ENCODE results near the gene HOXC4. TPM values are rescaled to one million over a fixed set of nuclear protein-coding genes. Genes with fewer than 3 reads are reported as not detected.

The HOXC4 gene
- total and polyA plus RNA-seq, 10 of the 15 experiments (the other 5 are each of a cell fraction or from before 2014, with no cell fraction given): 1.0 to 11.4 (median 4.2) TPM

DNA sequence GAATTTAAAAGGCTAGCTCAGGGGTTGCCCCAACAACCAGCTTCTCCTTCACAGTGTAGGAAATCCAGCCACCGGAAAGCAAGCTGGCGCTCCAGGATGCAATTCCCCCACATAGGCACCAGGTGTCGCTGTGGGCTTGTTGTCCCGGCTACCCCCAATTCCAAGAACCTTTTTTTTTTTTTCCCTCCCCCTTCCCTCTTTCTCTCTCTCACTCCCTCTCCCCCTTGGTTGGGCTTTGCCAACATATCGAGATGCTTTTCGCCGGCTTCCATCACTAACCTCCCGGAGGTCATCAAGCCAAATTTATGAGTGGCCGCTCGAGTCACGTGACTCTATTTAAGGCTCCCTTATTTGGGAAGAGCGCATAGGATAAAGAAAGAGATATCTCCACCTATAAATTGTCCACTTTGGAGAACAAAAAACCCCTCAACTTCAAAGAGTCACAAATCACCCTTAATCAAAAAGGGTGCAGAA is 21.0 kb upstream of the HOXC4 start, which contains the start of gene HOXC5 (continued):
- TF ChIP-seq NR2C2 (IDR thresholded peaks at IDR 0.05; ENCODE audit: borderline replicate concordance, control insufficient read depth, insufficient read length, low read depth): no peak
- TF ChIP-seq NRF1 (conservative IDR thresholded peaks at IDR 0.05; ENCODE audit: low read depth, low read length): no peak
- TF ChIP-seq MEF2A (IDR thresholded peaks at IDR 0.05; ENCODE audit: insufficient read depth, low read depth, low read length): 0 out of 2 replicates have a peak, but pooled peaks have one; percentile 29
- TF ChIP-seq FOS (IDR thresholded peaks at IDR 0.05; ENCODE audit: borderline replicate concordance, extremely low read depth, insufficient read length): no peak
- peak; percentile 77 for TF ChIP-seq YY1 (IDR thresholded peaks at IDR 0.05; ENCODE audit: low read depth, low read length)
- TF ChIP-seq, protein P1, sequence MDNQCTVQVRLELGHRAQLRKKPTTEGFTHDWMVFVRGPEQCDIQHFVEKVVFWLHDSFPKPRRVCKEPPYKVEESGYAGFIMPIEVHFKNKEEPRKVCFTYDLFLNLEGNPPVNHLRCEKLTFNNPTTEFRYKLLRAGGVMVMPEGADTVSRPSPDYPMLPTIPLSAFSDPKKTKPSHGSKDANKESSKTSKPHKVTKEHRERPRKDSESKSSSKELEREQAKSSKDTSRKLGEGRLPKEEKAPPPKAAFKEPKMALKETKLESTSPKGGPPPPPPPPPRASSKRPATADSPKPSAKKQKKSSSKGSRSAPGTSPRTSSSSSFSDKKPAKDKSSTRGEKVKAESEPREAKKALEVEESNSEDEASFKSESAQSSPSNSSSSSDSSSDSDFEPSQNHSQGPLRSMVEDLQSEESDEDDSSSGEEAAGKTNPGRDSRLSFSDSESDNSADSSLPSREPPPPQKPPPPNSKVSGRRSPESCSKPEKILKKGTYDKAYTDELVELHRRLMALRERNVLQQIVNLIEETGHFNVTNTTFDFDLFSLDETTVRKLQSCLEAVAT (IDR thresholded peaks at IDR 0.05): peak; percentile 76
- TF ChIP-seq, protein P2, sequence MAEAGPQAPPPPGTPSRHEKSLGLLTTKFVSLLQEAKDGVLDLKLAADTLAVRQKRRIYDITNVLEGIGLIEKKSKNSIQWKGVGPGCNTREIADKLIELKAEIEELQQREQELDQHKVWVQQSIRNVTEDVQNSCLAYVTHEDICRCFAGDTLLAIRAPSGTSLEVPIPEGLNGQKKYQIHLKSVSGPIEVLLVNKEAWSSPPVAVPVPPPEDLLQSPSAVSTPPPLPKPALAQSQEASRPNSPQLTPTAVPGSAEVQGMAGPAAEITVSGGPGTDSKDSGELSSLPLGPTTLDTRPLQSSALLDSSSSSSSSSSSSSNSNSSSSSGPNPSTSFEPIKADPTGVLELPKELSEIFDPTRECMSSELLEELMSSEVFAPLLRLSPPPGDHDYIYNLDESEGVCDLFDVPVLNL (IDR thresholded peaks at IDR 0.05; ENCODE audit: low read depth, low read length): no peak
- TF ChIP-seq, protein P3, sequence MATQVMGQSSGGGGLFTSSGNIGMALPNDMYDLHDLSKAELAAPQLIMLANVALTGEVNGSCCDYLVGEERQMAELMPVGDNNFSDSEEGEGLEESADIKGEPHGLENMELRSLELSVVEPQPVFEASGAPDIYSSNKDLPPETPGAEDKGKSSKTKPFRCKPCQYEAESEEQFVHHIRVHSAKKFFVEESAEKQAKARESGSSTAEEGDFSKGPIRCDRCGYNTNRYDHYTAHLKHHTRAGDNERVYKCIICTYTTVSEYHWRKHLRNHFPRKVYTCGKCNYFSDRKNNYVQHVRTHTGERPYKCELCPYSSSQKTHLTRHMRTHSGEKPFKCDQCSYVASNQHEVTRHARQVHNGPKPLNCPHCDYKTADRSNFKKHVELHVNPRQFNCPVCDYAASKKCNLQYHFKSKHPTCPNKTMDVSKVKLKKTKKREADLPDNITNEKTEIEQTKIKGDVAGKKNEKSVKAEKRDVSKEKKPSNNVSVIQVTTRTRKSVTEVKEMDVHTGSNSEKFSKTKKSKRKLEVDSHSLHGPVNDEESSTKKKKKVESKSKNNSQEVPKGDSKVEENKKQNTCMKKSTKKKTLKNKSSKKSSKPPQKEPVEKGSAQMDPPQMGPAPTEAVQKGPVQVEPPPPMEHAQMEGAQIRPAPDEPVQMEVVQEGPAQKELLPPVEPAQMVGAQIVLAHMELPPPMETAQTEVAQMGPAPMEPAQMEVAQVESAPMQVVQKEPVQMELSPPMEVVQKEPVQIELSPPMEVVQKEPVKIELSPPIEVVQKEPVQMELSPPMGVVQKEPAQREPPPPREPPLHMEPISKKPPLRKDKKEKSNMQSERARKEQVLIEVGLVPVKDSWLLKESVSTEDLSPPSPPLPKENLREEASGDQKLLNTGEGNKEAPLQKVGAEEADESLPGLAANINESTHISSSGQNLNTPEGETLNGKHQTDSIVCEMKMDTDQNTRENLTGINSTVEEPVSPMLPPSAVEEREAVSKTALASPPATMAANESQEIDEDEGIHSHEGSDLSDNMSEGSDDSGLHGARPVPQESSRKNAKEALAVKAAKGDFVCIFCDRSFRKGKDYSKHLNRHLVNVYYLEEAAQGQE (IDR thresholded peaks at IDR 0.05; ENCODE audit: low read depth, low read length): no peak
- no peak for TF ChIP-seq ESRRA (IDR thresholded peaks at IDR 0.05; ENCODE audit: low read length)
- 0 out of 4 replicates have a peak, but pooled peaks of 1 of the 2 experiments have one; percentile 37 for TF ChIP-seq EP300 (IDR thresholded peaks at IDR 0.05; ENCODE audit: borderline replicate concordance in 1 of 2, control insufficient read depth in 1 of 2, low read depth in 2 of 2, low read length in 2 of 2)
- TF ChIP-seq ZNF207 (IDR thresholded peaks at IDR 0.05; ENCODE audit: borderline replicate concordance): no peak
- TF ChIP-seq, protein P4, sequence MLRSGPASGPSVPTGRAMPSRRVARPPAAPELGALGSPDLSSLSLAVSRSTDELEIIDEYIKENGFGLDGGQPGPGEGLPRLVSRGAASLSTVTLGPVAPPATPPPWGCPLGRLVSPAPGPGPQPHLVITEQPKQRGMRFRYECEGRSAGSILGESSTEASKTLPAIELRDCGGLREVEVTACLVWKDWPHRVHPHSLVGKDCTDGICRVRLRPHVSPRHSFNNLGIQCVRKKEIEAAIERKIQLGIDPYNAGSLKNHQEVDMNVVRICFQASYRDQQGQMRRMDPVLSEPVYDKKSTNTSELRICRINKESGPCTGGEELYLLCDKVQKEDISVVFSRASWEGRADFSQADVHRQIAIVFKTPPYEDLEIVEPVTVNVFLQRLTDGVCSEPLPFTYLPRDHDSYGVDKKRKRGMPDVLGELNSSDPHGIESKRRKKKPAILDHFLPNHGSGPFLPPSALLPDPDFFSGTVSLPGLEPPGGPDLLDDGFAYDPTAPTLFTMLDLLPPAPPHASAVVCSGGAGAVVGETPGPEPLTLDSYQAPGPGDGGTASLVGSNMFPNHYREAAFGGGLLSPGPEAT (IDR thresholded peaks at IDR 0.05; ENCODE audit: low read depth): peak; percentile 64; the same call in 1 of the 2 replicates
- TF ChIP-seq, protein P5, sequence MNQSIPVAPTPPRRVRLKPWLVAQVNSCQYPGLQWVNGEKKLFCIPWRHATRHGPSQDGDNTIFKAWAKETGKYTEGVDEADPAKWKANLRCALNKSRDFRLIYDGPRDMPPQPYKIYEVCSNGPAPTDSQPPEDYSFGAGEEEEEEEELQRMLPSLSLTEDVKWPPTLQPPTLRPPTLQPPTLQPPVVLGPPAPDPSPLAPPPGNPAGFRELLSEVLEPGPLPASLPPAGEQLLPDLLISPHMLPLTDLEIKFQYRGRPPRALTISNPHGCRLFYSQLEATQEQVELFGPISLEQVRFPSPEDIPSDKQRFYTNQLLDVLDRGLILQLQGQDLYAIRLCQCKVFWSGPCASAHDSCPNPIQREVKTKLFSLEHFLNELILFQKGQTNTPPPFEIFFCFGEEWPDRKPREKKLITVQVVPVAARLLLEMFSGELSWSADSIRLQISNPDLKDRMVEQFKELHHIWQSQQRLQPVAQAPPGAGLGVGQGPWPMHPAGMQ (IDR thresholded peaks at IDR 0.05; ENCODE audit: borderline replicate concordance): no peak
- TF ChIP-seq NR2F1 (conservative IDR thresholded peaks at IDR 0.05): no peak
- TF ChIP-seq, protein P6, sequence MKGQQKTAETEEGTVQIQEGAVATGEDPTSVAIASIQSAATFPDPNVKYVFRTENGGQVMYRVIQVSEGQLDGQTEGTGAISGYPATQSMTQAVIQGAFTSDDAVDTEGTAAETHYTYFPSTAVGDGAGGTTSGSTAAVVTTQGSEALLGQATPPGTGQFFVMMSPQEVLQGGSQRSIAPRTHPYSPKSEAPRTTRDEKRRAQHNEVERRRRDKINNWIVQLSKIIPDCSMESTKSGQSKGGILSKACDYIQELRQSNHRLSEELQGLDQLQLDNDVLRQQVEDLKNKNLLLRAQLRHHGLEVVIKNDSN (IDR thresholded peaks at IDR 0.05; ENCODE audit: borderline replicate concordance, extremely low read length, insufficient read depth, low read depth, low read length): peak; percentile 66
- TF ChIP-seq BHLHE40 (IDR thresholded peaks at IDR 0.05; ENCODE audit: borderline replicate concordance in 1 of 2, low read depth in 2 of 2, low read length in 1 of 2): peak; percentile 83 to 89
- TF ChIP-seq ZNF24 (IDR thresholded peaks at IDR 0.05): no peak
- TF ChIP-seq RAD51 (IDR thresholded peaks at IDR 0.05): peak; percentile 98
- no peak for TF ChIP-seq NFYA (IDR thresholded peaks at IDR 0.05; ENCODE audit: borderline replicate concordance, low read depth, low read length)

Measured in GM12878 (cell line).